Muscle layer of duodenum (tissue), 2 donors: Measurements from ENCODE around the gene CCP110.

Experiments
- H3K27ac ChIP-seq: one replicate; pipeline ENCODE4 v1.7.0; 2013; ENCODE audit warnings: mild to moderate bottlenecking, low read length
- H3K27me3 ChIP-seq: one replicate; pipeline ENCODE4 v1.7.0; 2013; ENCODE audit warnings: low read depth, mild to moderate bottlenecking, control low read depth, low read length
- H3K36me3 ChIP-seq, 2 donors: one replicate each; pipeline ENCODE4 v1.7.0; 2013; ENCODE audit warnings: low read length in 2 of 2, control low read depth in 1 of 2, mild to moderate bottlenecking in 1 of 2; ENCODE audit not compliant: insufficient read depth in 2 of 2, control insufficient read depth in 1 of 2
- H3K4me1 ChIP-seq, 2 donors: one replicate each; pipeline ENCODE4 v1.7.0; 2013; ENCODE audit warnings: low read length in 2 of 2, mild to moderate bottlenecking in 2 of 2, control low read depth in 1 of 2, moderate library complexity in 1 of 2; ENCODE audit not compliant: insufficient read depth in 2 of 2, control insufficient read depth in 1 of 2
- H3K4me3 ChIP-seq, 2 donors: one replicate each; pipeline ENCODE4 v1.7.0; 2013; ENCODE audit warnings: low read length in 2 of 2, low read depth in 1 of 2, mild to moderate bottlenecking in 1 of 2
- H3K9me3 ChIP-seq, 2 donors: one replicate each; pipeline ENCODE4 v1.7.0; 2013; ENCODE audit warnings: low read length in 2 of 2, control low read depth in 1 of 2, mild to moderate bottlenecking in 1 of 2; ENCODE audit not compliant: control insufficient read depth in 1 of 2
- donor health status: healthy.

The CCP110 gene

GRCh38 chr16:19582050-19582831 lies 58.5 kb downstream of the CCP110 start:
- Histone ChIP-seq H3K27me3 (no peaks in the 10 kb centered on the region), H3K4me1 (peaks cover 0 to 7% of the 10 kb centered on the region in 2 donors), H3K9me3 (peaks cover 0 to 4% of the 10 kb centered on the region in 2 donors), H3K4me3 (no peak overlapping the region), H3K36me3 (peaks cover 43 to 54% of the 10 kb centered on the region in 2 donors), H3K27ac (no peak overlapping the region)

- H3K4me1 ChIP-seq: peaks cover 3 to 7% of the 10 kb centered on the region in 2 donors
- H3K9me3 ChIP-seq: peaks cover 0 to 4% of the 10 kb centered on the region in 2 donors
- no peaks in the 10 kb centered on the region for H3K27me3 ChIP-seq
- H3K27ac ChIP-seq: no peak overlapping the region
- H3K4me3 ChIP-seq: no peak overlapping the region
- peaks cover 34 to 43% of the 10 kb centered on the region in 2 donors for H3K36me3 ChIP-seq
Observed at GRCh38 chr16:19583665-19584300, 60.0 kb downstream of the CCP110 start.

- H3K27ac ChIP-seq: peak overlapping the region; percentile 45
- peaks cover 14 to 17% of the 10 kb centered on the region in 2 donors for H3K36me3 ChIP-seq
- H3K4me1 ChIP-seq: peaks cover 6 to 17% of the 10 kb centered on the region in 2 donors
- no peaks in the 10 kb centered on the region for H3K9me3 ChIP-seq
- H3K27me3 ChIP-seq: no peaks in the 10 kb centered on the region
- H3K4me3 ChIP-seq: no peak overlapping the region
Observed at GRCh38 chr16:19588661-19589060, 64.9 kb downstream of the CCP110 start.

- Histone ChIP-seq H3K9me3 (no peaks in the 10 kb centered on the region), H3K27me3 (no peaks in the 10 kb centered on the region), H3K4me3 (no peak overlapping the region), H3K36me3 (peaks cover 14 to 19% of the 10 kb centered on the region in 2 donors), H3K27ac (peak overlapping the region; percentile 45), H3K4me1 (peaks cover 6 to 17% of the 10 kb centered on the region in 2 donors)
Observed at GRCh38 chr16:19589106-19589505, 65.4 kb downstream of the CCP110 start.

- Histone ChIP-seq H3K27ac (peak overlapping the region; percentile 45), H3K4me1 (peaks cover 6 to 20% of the 10 kb centered on the region in 2 donors), H3K4me3 (no peak overlapping the region), H3K27me3 (no peaks in the 10 kb centered on the region), H3K36me3 (peaks cover 14 to 21% of the 10 kb centered on the region in 2 donors), H3K9me3 (no peaks in the 10 kb centered on the region)
Observed at GRCh38 chr16:19589771-19590302, 66.1 kb downstream of the CCP110 start.

GRCh38 chr16:19595043-19595767 lies 71.5 kb downstream of the CCP110 start:
- no peaks in the 10 kb centered on the region for H3K9me3 ChIP-seq
- peaks cover 0 to 6% of the 10 kb centered on the region in 2 donors for H3K4me1 ChIP-seq
- H3K4me3 ChIP-seq: no peak overlapping the region
- H3K27ac ChIP-seq: no peak overlapping the region
- no peaks in the 10 kb centered on the region for H3K27me3 ChIP-seq
- peaks cover 10 to 35% of the 10 kb centered on the region in 2 donors for H3K36me3 ChIP-seq

- no peaks in the 10 kb centered on the region for H3K9me3 ChIP-seq
- H3K27me3 ChIP-seq: no peaks in the 10 kb centered on the region
- no peak overlapping the region for H3K4me3 ChIP-seq
- H3K4me1 ChIP-seq: peaks cover 0 to 6% of the 10 kb centered on the region in 2 donors
- no peak overlapping the region for H3K27ac ChIP-seq
- peaks cover 7 to 35% of the 10 kb centered on the region in 2 donors for H3K36me3 ChIP-seq
Observed at GRCh38 chr16:19598805-19599510, 75.2 kb downstream of the CCP110 start.

- Histone ChIP-seq H3K9me3 (no peaks in the 10 kb centered on the region), H3K27ac (no peak overlapping the region), H3K4me3 (no peak overlapping the region), H3K4me1 (peaks cover 0 to under 1% of the 10 kb centered on the region in 2 donors), H3K27me3 (no peaks in the 10 kb centered on the region), H3K36me3 (peaks cover 13 to 28% of the 10 kb centered on the region in 2 donors)
Observed at GRCh38 chr16:19599968-19600716, 76.4 kb downstream of the CCP110 start.

GRCh38 chr16:19601083-19601976 lies 77.6 kb downstream of the CCP110 start:
- Histone ChIP-seq H3K4me3 (no peak overlapping the region), H3K27me3 (no peaks in the 10 kb centered on the region), H3K27ac (no peak overlapping the region), H3K36me3 (peaks cover 18 to 38% of the 10 kb centered on the region in 2 donors), H3K4me1 (no peaks in the 10 kb centered on the region), H3K9me3 (no peaks in the 10 kb centered on the region)
